HG03060 (cell line): ENCODE results near the gene SMG6.

Source experiments
- ATAC-seq: cut with Tn5 transposase; IDR thresholded peaks from one replicate; pipeline ENCODE4 v1.9.1; 2021; ENCODE audit warnings: low read depth, moderate number of reproducible peaks; ENCODE audit not compliant: unreplicated experiment

SMG6 gene

DNA sequence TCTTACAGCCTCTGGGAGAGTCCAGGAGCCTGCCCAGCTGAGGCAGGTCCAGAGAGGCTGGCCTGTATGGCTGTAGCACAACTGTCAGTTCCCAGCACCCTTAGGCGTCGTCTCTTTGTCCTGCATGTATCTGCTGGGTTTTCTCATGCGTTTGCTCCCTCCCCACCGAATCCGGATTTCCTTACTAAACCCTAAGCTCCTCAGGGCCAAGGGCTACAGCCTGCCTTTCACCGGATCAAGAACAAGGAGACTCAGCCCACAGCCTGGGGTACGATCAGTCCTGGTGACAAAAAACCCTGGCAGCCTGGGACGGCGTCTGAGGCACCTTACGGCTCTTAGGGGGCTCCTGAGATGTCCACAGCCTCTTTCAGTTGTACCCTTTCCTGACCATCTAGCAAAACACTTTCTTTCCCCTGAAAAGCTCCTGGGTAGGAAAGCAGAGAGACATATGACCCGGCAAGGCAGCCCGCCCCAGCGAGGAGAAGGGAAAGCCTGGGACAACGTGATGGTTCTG, 236.5 kb downstream of the SMG6 start:
- ATAC-seq = no peak

DNA sequence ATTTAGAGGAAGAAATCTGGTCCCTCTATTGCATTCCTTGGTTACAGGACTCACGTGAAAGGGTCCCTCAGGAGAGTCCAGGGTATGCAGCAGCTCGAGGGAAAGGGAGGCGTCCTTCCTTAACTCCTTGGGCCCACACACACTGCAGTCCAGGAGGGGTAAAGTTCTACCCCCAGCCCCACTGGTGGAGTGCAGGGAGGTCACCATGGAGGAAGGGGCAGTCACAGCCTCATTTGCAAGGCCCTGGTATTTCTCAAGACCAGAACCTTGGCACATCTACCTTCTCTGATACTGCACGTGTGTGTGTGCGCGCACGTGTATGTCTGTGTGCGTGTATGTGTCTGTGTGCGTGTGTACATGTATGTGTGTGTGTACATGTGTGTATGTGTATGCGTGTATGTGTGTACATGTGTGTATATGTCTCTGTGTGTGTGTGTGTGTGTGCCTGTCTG, 237.6 kb downstream of the SMG6 start:
- no peak for ATAC-seq

- no peak for ATAC-seq
Observed at GRCh38 chr17:2064980-2065785, 238.4 kb downstream of the SMG6 start.

- no peak for ATAC-seq
Observed at GRCh38 chr17:2064520-2064971, 239.0 kb downstream of the SMG6 start.

DNA sequence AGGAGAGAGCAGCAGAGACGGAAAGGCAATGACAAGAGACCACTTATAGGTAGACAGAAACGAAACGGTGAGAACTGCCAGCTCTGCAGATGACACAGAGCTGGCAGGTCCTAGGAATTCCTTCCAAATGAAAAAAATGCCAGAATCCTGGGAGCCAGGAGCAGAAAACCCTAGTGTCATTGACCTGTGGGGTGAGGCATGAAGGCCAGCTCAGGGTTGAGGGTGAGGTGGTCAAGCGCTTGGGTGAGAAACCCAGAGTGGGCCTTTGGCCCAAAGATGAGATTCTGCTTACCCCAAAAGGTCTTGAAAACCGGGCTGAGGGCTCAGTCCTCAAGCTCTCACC, 239.5 kb downstream of the SMG6 start:
- no peak for ATAC-seq

GRCh38 chr17:2063261-2064146, 240.1 kb downstream of the SMG6 start:
- no peak for ATAC-seq

DNA sequence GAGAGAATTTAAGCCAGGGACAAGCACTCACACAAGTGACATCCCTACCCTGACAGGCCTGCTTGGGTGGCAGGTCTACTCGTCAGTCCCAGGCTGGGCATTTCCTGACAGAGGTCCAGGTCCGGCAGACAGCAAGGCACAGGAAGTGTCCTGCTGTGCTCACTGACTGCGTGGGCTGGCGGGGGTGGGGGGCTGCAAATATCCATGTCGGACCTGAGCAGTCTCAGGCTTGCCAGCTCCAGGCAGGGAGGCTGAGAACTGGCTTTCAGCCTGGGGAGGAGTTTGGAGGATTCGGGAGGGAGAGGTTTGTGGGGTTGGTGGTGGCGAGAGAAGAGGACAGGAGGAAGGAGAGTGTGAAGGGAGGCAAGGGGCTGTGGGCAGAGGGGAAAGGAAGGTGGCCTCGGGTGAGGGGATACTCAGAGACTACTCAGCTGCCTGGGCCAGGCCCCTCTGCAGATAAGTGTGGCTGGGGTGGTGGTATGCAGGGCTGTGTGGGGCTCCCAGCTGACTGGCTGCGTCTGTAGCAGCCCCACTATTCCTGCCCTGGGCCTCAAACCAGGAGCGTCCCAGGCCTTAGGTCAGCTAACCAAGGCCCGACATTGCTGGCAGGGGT, 240.9 kb downstream of the SMG6 start:
- no peak for ATAC-seq

DNA sequence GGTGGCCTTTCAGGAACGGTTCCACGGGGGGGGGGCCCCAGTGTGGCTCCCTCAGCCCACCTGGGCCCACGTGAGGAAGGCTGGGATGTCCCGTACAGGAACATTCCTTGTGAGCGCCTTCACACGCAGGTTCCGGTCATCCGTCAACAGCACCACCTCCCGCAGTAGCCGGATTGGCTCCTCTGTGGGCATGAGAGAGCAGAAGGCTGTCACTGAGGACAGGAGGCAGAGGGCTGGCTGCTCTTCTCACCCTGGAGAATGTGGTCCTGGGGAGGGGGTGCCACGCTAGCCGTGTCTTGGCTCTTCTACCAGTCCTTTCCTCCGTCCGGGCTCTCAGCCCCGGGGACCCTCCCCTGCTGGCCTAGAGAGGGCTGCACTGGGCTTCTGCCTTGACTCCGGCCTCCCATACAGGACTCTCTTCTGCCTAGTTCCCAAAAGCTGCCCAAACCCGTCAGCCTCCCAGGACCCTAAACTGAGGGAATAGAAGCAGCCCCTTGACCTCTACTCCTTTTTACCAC, 242.1 kb downstream of the SMG6 start:
- no peak for ATAC-seq

GRCh38 chr17:2060681-2061440, 242.7 kb downstream of the SMG6 start:
- no peak for ATAC-seq

DNA sequence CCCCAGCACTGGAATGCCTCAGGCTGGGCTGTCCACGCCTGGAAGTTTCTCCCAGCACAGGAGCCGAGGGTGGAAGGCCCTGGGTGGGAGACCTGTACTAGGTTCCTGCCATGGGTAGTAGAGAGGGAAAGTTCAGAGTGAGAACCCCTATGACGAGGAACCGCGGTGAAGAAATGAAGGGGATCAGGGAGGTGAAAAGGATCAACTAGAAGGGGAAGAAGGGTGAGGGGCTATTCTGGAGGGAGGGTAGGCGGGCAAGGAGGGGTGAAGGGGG, 243.3 kb downstream of the SMG6 start:
- no peak for ATAC-seq

GRCh38 chr17:2059547-2060384, 243.8 kb downstream of the SMG6 start:
- ATAC-seq = no peak

DNA sequence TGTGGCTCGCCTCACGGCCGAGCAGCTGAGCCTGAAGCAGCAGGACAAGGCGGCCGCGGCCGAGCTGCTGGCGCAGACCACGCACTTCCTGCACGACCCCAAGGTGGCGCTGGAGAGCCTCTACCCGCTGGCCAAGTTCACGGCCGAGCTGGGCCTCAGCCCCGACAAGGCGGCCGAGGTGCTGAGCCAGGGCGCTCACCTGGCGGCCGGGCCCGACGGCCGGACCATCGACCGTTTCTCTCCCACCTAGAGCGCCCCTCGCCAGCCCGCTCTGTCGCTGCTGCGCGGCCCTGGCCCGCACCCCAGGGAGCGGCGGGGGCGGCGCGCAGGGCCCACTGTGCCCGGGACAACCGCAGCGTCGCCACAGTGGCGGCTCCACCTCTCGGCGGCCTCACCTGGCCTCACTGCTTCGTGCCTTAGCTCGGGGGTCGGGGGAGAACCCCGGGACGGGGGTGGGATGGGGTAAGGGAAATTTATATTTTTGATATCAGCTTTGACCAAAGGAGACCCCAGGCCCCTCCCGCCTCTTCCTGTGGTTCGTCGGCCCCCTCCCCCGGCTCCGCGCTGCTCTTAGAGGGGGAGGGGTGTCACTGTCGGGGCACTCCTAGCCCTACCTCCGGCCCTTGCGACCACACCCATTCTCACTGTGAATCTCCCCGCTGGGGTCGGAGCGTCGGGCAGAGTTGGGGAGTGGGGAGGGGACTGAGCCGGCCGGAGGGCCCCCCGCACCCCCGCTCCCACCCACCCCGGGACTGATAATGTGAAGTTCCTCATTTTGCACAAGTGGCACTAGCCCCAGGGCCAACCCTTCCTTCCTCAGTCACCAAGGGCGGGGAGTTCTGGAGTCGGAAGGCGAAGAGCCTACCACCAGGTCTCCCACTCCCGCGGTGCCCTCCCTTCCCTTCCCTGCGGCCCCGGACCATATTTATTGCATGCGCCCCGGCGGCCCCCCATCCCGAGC, 244.7 kb downstream of the SMG6 start:
- ATAC-seq = no peak

- no peak for ATAC-seq
Observed at GRCh38 chr17:2057760-2058585, 245.6 kb downstream of the SMG6 start.

GRCh38 chr17:2057175-2057759, 246.3 kb downstream of the SMG6 start:
- ATAC-seq = no peak

GRCh38 chr17:2056206-2057174, 247.1 kb downstream of the SMG6 start:
- ATAC-seq = no peak
